Breast epithelium (tissue), 3 donors: Measurements from ENCODE around the gene KCNJ12.
"Not testable (repeated sequence)": the region's sequence is repeated elsewhere in the genome, so short reads cannot be mapped to it uniquely, and the experiment has no call there.

Experiments
- CTCF ChIP-seq, 3 donors: fragments of 450-650 bp; IDR thresholded peaks; one replicate each; pipeline ENCODE4 v1.5.1; 2016 to 2017; ENCODE audit warnings: antibody characterized with exemption in 3 of 3, mild to moderate bottlenecking in 3 of 3, moderate library complexity in 3 of 3
- POLR2A ChIP-seq: fragments of 450-650 bp; IDR thresholded peaks from one replicate; pipeline ENCODE4 v1.6.1; 2016; ENCODE audit warnings: antibody characterized with exemption, mild to moderate bottlenecking, moderate library complexity

- TF ChIP-seq CTCF (IDR thresholded peaks at IDR 0.05); POLR2A: not testable (repeated sequence)
Observed at GRCh38 chr17:21336541-21337294, 39.4 kb upstream of the KCNJ12 start.
